ENCODE results near the gene TDRD6. TPM values are rescaled to one million over a fixed set of nuclear protein-coding genes. Genes with fewer than 3 reads are reported as not detected.

TDRD6 gene
- total RNA-seq, 1 donor from 2014 or later = 0.52 TPM

DNA sequence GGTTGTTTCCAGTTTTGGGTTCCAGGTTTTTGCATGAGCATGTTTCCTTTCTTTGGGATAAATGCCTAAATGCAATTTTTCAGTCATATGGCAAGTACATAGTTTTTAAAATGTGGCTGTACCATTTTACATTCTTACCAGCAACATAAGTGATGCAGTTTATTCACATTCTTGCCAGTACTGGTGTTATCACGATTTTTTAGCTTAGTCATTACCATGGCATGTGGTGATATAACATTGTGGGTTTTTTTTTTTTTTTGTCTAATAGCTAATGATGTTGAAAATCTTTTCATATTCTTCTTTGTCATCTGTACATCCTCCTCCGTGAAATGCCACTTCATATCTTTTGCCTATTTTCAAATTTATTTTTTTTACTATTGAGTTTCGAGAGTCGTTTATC, 2.9 kb upstream of the TDRD6 start:
- Histone ChIP-seq H3K36me3 (ENCODE audit: control insufficient read depth in 3 of 3, insufficient read depth in 3 of 3, low read length in 3 of 3) (peaks cover 0 to 2% (median 0%) of the 10 kb centered on the region in 3 donors), H3K9me3 (ENCODE audit: control insufficient read depth in 3 of 3, low read length in 3 of 3) (no peaks in the 10 kb centered on the region), H3K27me3 (ENCODE audit: control insufficient read depth in 3 of 3, insufficient read depth in 3 of 3, low read length in 3 of 3) (no peaks in the 10 kb centered on the region), H3K4me1 (ENCODE audit: control insufficient read depth in 3 of 3, insufficient read depth in 3 of 3, low read length in 3 of 3) (peaks cover 0 to 5% (median 3%) of the 10 kb centered on the region in 3 donors), H3K9ac (ENCODE audit: low read depth in 1 of 3, low read length in 3 of 3) (no peak overlapping the region), H3K27ac (ENCODE audit: low read depth, low read length) (no peak overlapping the region), H3K4me3 (ENCODE audit: low read length in 3 of 3) (no peak overlapping the region)

DNA sequence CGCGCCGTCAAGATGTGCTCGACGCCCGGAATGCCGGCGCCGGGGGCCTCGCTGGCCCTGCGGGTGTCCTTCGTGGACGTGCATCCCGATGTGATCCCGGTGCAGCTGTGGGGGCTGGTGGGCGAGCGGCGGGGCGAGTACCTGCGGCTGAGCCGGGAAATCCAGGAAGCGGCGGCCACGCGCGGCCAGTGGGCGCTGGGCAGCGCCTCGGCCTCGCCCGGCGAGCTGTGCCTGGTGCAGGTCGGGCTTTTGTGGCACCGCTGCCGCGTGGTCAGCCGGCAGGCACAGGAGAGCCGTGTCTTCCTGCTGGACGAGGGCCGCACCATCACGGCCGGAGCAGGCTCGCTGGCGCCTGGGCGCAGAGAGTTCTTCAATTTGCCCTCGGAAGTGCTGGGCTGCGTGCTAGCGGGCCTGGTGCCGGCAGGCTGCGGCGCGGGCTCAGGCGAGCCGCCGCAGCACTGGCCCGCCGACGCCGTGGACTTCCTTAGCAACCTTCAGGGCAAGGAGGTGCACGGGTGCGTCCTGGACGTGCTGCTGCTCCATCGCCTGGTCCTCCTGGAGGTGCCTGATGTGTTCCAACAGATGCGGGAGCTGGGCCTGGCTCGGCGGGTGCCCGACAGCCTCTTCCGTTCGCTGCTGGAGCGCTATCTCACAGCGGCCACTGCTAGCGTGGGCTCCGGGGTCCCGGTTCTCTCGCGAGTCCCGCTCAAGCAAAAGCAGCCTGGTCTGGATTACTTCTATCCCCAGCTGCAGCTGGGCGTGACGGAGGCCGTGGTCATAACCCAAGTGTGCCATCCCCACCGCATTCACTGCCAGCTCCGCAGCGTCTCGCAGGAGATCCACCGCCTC, 656 bp downstream of the TDRD6 start:
- Histone ChIP-seq H3K4me3 (ENCODE audit: low read length in 3 of 3) (no peak overlapping the region), H3K27me3 (ENCODE audit: control insufficient read depth in 3 of 3, insufficient read depth in 3 of 3, low read length in 3 of 3) (no peaks in the 10 kb centered on the region), H3K4me1 (ENCODE audit: control insufficient read depth in 3 of 3, insufficient read depth in 3 of 3, low read length in 3 of 3) (peaks cover 2 to 5% (median 3%) of the 10 kb centered on the region in 3 donors), H3K27ac (ENCODE audit: low read depth, low read length) (no peak overlapping the region), H3K9ac (ENCODE audit: low read depth in 1 of 3, low read length in 3 of 3) (no peak overlapping the region), H3K36me3 (ENCODE audit: control insufficient read depth in 3 of 3, insufficient read depth in 3 of 3, low read length in 3 of 3) (peaks cover 0 to 2% (median 0%) of the 10 kb centered on the region in 3 donors), H3K9me3 (ENCODE audit: control insufficient read depth in 3 of 3, low read length in 3 of 3) (no peaks in the 10 kb centered on the region)

DNA sequence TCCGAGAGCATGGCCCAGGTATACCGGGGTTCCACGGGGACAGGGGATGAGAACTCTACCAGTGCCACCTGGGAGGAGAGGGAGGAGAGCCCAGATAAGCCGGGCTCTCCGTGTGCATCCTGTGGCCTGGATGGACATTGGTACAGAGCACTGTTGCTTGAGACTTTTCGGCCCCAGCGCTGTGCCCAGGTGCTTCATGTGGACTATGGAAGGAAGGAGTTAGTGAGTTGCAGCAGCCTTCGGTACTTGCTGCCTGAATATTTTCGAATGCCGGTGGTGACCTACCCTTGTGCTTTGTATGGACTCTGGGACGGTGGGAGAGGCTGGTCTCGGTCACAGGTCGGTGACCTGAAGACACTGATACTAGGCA, 1.3 kb downstream of the TDRD6 start:
- no peaks in the 10 kb centered on the region for H3K27me3 ChIP-seq (ENCODE audit: control insufficient read depth in 3 of 3, insufficient read depth in 3 of 3, low read length in 3 of 3)

DNA sequence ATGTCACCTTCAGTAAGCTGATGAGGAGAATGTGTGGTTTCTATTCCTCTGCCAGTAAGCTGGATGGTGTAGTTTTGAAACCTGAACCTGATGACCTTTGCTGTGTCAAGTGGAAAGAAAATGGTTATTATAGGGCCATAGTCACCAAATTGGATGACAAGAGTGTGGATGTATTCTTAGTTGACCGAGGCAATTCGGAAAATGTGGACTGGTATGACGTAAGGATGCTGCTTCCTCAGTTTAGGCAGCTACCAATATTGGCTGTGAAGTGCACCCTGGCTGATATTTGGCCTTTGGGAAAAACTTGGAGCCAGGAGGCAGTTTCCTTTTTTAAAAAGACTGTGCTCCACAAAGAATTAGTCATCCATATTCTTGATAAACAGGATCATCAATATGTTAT, 2.0 kb downstream of the TDRD6 start:
- Histone ChIP-seq H3K4me1 (ENCODE audit: control insufficient read depth in 3 of 3, insufficient read depth in 3 of 3, low read length in 3 of 3) (peaks cover 2 to 5% (median 3%) of the 10 kb centered on the region in 3 donors), H3K27me3 (ENCODE audit: control insufficient read depth in 3 of 3, insufficient read depth in 3 of 3, low read length in 3 of 3) (no peaks in the 10 kb centered on the region), H3K36me3 (ENCODE audit: control insufficient read depth in 3 of 3, insufficient read depth in 3 of 3, low read length in 3 of 3) (no peaks in the 10 kb centered on the region), H3K9me3 (ENCODE audit: control insufficient read depth in 3 of 3, low read length in 3 of 3) (no peaks in the 10 kb centered on the region), H3K9ac (ENCODE audit: low read depth in 1 of 3, low read length in 3 of 3) (no peak overlapping the region), H3K4me3 (ENCODE audit: low read length in 3 of 3) (no peak overlapping the region), H3K27ac (ENCODE audit: low read depth, low read length) (no peak overlapping the region)

More for the DNA sequence above, 1.3 kb downstream of the TDRD6 start:
- no peaks in the 10 kb centered on the region for H3K9me3 ChIP-seq (ENCODE audit: control insufficient read depth in 3 of 3, low read length in 3 of 3)
- no peak overlapping the region for H3K27ac ChIP-seq (ENCODE audit: low read depth, low read length)
- no peak overlapping the region for H3K4me3 ChIP-seq (ENCODE audit: low read length in 3 of 3)
- peaks cover 0 to 2% (median 0%) of the 10 kb centered on the region in 3 donors for H3K36me3 ChIP-seq (ENCODE audit: control insufficient read depth in 3 of 3, insufficient read depth in 3 of 3, low read length in 3 of 3)
- peaks cover 2 to 5% (median 3%) of the 10 kb centered on the region in 3 donors for H3K4me1 ChIP-seq (ENCODE audit: control insufficient read depth in 3 of 3, insufficient read depth in 3 of 3, low read length in 3 of 3)
- no peak overlapping the region for H3K9ac ChIP-seq (ENCODE audit: low read depth in 1 of 3, low read length in 3 of 3)

GRCh38 chr6:46690141-46690755, 2.6 kb downstream of the TDRD6 start:
- peaks cover 2 to 5% (median 3%) of the 10 kb centered on the region in 3 donors for H3K4me1 ChIP-seq (ENCODE audit: control insufficient read depth in 3 of 3, insufficient read depth in 3 of 3, low read length in 3 of 3)
- no peaks in the 10 kb centered on the region for H3K9me3 ChIP-seq (ENCODE audit: control insufficient read depth in 3 of 3, low read length in 3 of 3)
- no peaks in the 10 kb centered on the region for H3K36me3 ChIP-seq (ENCODE audit: control insufficient read depth in 3 of 3, insufficient read depth in 3 of 3, low read length in 3 of 3)
- H3K9ac ChIP-seq (ENCODE audit: low read depth in 1 of 3, low read length in 3 of 3) = no peak overlapping the region
- no peak overlapping the region for H3K27ac ChIP-seq (ENCODE audit: low read depth, low read length)
- no peak overlapping the region for H3K4me3 ChIP-seq (ENCODE audit: low read length in 3 of 3)
- H3K27me3 ChIP-seq (ENCODE audit: control insufficient read depth in 3 of 3, insufficient read depth in 3 of 3, low read length in 3 of 3) = no peaks in the 10 kb centered on the region

DNA sequence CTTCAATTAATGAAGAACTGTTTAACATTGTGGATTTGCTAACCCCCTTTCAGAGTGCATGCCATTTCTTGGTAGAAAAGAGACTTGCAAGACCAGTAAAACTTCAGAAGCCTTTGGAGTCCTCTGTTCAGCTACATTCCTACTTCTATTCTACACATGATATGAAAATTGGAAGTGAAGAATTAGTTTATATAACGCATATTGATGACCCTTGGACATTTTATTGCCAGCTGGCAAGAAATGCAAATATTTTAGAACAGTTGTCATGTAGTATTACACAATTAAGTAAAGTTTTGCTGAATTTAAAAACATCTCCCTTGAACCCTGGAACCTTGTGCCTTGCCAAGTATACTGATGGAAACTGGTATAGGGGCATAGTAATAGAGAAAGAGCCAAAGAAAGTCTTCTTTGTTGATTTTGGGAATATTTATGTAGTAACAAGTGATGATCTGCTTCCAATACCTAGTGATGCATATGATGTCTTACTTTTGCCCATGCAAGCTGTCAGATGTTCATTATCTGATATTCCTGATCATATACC, 3.3 kb downstream of the TDRD6 start:
- no peak overlapping the region for H3K27ac ChIP-seq (ENCODE audit: low read depth, low read length)
- H3K27me3 ChIP-seq (ENCODE audit: control insufficient read depth in 3 of 3, insufficient read depth in 3 of 3, low read length in 3 of 3) = no peaks in the 10 kb centered on the region
- H3K4me1 ChIP-seq (ENCODE audit: control insufficient read depth in 3 of 3, insufficient read depth in 3 of 3, low read length in 3 of 3) = peaks cover 2 to 5% (median 3%) of the 10 kb centered on the region in 3 donors
- H3K9me3 ChIP-seq (ENCODE audit: control insufficient read depth in 3 of 3, low read length in 3 of 3) = no peaks in the 10 kb centered on the region
- no peak overlapping the region for H3K9ac ChIP-seq (ENCODE audit: low read depth in 1 of 3, low read length in 3 of 3)
- H3K4me3 ChIP-seq (ENCODE audit: low read length in 3 of 3) = no peak overlapping the region
- no peaks in the 10 kb centered on the region for H3K36me3 ChIP-seq (ENCODE audit: control insufficient read depth in 3 of 3, insufficient read depth in 3 of 3, low read length in 3 of 3)

DNA sequence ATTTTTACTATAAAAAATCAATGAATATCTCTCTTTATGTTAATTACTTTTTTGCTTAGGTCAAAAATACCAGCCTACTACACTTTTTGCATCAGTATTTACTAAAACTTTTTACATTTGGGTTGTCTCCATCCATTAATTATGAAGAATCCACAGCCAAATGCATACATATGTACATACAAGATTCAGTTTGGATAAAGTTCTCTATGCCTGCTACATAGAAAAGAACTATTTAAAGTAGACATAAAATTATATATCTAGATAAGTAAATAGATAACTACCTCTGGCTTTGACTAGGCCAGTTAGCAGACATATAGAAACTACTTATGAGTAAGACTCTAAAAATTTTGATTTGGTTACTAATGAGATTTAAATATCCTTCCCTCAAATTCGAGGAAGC, 12.3 kb downstream of the TDRD6 start:
- Histone ChIP-seq H3K9me3 (ENCODE audit: control insufficient read depth in 3 of 3, low read length in 3 of 3) (no peaks in the 10 kb centered on the region), H3K9ac (ENCODE audit: low read depth in 1 of 3, low read length in 3 of 3) (no peak overlapping the region), H3K4me1 (ENCODE audit: control insufficient read depth in 3 of 3, insufficient read depth in 3 of 3, low read length in 3 of 3) (no peaks in the 10 kb centered on the region), H3K27me3 (ENCODE audit: control insufficient read depth in 3 of 3, insufficient read depth in 3 of 3, low read length in 3 of 3) (no peaks in the 10 kb centered on the region), H3K4me3 (ENCODE audit: low read length in 3 of 3) (no peak overlapping the region), H3K36me3 (ENCODE audit: control insufficient read depth in 3 of 3, insufficient read depth in 3 of 3, low read length in 3 of 3) (peaks cover 0 to 2% (median 0%) of the 10 kb centered on the region in 3 donors), H3K27ac (ENCODE audit: low read depth, low read length) (no peak overlapping the region)

DNA sequence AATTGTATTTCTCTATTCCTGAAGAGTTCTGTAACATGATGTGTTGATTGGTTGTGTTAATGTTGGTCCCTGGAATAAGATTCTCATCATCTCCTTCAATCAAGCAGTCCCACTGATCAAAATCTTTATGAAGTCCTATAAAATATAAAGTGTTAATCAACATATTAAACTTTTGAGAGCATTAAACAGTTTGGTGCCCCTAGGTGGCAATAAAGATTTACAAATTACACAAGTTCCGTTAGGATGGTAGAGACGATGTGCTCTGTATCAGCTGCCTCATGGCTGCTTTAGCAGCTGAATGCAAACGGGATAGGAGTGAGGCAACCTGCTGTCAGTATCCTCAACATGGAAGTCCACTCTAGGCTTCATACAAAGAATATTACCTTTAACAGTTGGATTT, 16.9 kb downstream of the TDRD6 start:
- Histone ChIP-seq H3K27ac (ENCODE audit: low read depth, low read length) (no peak overlapping the region), H3K36me3 (ENCODE audit: control insufficient read depth in 3 of 3, insufficient read depth in 3 of 3, low read length in 3 of 3) (no peaks in the 10 kb centered on the region), H3K4me3 (ENCODE audit: low read length in 3 of 3) (no peak overlapping the region), H3K4me1 (ENCODE audit: control insufficient read depth in 3 of 3, insufficient read depth in 3 of 3, low read length in 3 of 3) (no peaks in the 10 kb centered on the region), H3K9me3 (ENCODE audit: control insufficient read depth in 3 of 3, low read length in 3 of 3) (no peaks in the 10 kb centered on the region), H3K9ac (ENCODE audit: low read depth in 1 of 3, low read length in 3 of 3) (no peak overlapping the region), H3K27me3 (ENCODE audit: control insufficient read depth in 3 of 3, insufficient read depth in 3 of 3, low read length in 3 of 3) (no peaks in the 10 kb centered on the region)

- no peaks in the 10 kb centered on the region for H3K4me1 ChIP-seq (ENCODE audit: control insufficient read depth in 3 of 3, insufficient read depth in 3 of 3, low read length in 3 of 3)
- H3K27ac ChIP-seq (ENCODE audit: low read depth, low read length) = no peak overlapping the region
- no peaks in the 10 kb centered on the region for H3K9me3 ChIP-seq (ENCODE audit: control insufficient read depth in 3 of 3, low read length in 3 of 3)
- no peak overlapping the region for H3K4me3 ChIP-seq (ENCODE audit: low read length in 3 of 3)
- no peaks in the 10 kb centered on the region for H3K27me3 ChIP-seq (ENCODE audit: control insufficient read depth in 3 of 3, insufficient read depth in 3 of 3, low read length in 3 of 3)
- H3K9ac ChIP-seq (ENCODE audit: low read depth in 1 of 3, low read length in 3 of 3) = no peak overlapping the region
- no peaks in the 10 kb centered on the region for H3K36me3 ChIP-seq (ENCODE audit: control insufficient read depth in 3 of 3, insufficient read depth in 3 of 3, low read length in 3 of 3)
These were observed 18.8 kb downstream of the TDRD6 start for GRCh38 chr6:46706464-46706863.

DNA sequence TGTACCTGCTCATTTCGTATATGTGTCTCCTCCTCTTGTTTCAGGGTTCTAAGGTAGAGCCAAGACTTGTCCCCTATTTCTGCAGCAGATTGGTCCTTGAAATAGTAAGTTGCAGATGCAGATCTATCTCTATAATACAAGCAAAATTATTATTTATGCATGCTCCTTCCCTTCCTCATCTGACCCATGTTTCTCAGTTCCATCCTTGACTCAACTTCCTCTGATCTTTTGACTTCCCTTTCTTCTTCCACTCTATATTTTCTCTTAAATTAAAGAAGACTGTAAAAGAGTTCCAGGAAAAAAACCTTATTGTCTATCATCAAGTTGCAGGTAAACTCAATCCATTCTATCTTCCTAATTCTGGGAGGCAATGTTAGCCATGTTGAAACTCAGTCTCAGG, 23.8 kb downstream of the TDRD6 start:
- no peaks in the 10 kb centered on the region for H3K36me3 ChIP-seq (ENCODE audit: control insufficient read depth in 3 of 3, insufficient read depth in 3 of 3, low read length in 3 of 3)
- H3K9me3 ChIP-seq (ENCODE audit: control insufficient read depth in 3 of 3, low read length in 3 of 3) = no peaks in the 10 kb centered on the region
- no peaks in the 10 kb centered on the region for H3K4me1 ChIP-seq (ENCODE audit: control insufficient read depth in 3 of 3, insufficient read depth in 3 of 3, low read length in 3 of 3)
- H3K9ac ChIP-seq (ENCODE audit: low read depth in 1 of 3, low read length in 3 of 3) = no peak overlapping the region
- no peak overlapping the region for H3K27ac ChIP-seq (ENCODE audit: low read depth, low read length)
- no peak overlapping the region for H3K4me3 ChIP-seq (ENCODE audit: low read length in 3 of 3)
- H3K27me3 ChIP-seq (ENCODE audit: control insufficient read depth in 3 of 3, insufficient read depth in 3 of 3, low read length in 3 of 3) = no peaks in the 10 kb centered on the region
